NCI-H1436 (cell line): ENCODE data around the gene TTYH1.
A peak's percentile ranks its signal among the peaks of the same experiment; 100 is the strongest.
"Not testable (repeated sequence)": the region's sequence is repeated elsewhere in the genome, so short reads cannot be mapped to it uniquely, and the experiment has no call there.

Experiments used
- DNase-seq: peaks from one replicate; lab custom pipeline; 2025; lab: John Stamatoyannopoulos, UW

TTYH1 gene

DNA sequence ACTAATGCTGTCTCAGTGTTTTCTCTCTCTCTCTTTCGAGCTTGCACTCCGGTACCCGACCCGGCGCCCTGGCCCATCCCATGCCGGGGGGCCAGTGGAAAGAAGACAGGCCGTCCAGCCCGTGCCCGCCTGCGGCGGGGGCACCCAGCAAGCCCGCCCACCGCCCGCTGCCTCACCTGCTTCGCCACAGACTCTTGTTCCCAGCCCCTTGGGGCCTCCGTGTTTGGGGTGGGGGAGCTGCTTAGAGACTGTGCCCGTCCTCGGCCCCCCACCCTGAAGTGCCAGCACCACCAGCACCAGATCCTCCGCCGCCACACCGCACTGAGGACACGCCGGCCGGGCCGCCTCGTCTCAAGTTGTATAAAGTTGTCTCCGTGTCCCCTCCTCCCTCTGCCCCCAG is 45.9 kb downstream of the TTYH1 start:
- no peak for DNase-seq

DNA sequence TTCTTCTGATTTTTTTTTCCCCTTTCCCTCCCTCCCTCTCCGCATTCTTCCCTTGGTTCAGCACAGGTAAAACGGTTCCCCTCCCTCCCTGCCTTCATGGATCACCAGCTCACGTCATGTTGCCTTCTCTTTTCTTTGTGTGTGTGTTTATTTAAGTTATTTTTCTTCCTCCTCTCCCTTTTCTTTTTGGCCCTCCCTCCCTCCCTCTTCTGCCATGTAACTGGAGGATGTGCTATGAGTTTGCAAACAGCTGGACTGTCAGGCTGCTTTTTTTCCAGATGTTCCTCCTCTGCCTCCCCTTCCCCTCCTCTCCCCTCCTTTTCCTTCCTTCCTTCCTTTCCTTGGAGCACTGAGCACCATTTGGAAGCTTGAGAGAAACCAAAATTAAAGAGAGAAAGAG is 46.3 kb downstream of the TTYH1 start:
- DNase-seq, result no peak

DNA sequence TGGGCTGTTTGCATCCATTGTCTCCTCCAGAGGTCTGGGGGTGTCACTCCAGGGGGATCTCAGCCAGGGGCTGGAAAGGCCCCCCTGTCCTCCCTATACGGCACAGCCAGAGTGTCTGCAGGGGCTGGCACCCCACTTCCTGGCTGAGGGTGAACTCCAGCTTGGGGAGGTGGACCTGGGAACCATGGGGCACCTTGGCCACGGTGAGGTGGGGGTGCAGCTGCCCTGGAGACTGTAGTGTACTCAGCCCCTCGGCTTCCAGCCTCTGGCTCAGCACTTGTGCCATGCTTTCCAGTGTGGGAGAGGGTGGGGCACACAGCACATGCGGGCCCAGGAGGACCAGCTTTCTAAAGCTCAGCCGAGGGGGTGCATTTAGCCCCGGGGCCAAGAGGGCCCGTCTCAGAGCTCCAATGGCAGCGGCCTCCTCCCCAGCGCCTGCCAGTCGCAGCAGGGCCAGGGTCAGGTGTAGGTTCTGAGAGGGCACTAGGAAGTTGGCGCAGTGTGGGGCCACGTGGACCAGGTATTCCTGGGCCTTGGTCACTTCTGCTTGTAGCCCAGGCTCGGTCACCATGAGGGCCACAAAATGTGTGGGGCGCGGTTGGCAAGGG is 46.9 kb downstream of the TTYH1 start:
- DNase-seq, result no peak

DNA sequence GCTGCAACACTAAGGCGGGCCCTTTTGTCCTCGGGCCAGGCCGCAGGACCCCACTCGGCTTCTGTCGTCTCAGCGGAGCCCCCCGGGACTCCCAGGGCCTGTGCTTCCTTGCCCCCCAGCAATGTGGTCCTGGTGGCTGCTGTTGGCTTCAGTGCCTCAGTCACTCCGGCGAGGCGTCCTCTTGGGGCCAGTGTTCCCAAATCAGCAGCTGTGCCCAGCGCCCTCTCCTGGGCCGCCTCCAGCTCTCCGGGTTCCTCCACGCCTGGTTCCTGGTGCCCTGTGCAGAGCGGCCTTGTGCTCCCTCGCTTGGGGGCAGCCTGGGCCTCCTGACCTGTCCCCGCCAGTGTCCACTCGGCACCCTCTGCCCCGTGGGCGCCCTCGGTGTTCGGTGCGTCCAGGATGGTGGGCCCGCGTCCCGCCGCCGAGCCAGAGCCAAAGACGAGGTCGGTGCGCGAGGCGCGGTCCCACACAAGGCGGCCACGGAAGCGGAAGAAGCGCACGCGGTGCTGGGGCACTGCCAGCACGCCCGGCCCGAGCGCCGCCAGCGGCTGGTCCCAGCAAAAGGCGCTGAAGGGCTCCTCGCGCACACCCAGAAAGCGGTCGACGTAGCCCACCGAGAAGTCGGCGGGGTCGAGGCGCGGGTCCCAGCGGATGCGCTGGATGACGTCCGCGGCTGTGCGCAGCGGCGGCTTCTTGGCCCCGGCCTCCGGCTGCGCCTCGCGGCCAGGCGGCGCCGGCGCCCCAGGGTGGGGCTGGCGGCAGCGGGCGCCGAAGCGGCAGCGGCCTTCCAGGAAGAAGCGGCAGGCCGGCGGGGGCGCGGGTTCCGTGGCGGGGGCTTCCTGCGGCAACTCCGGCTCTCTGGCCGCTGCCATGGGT is 47.6 kb downstream of the TTYH1 start:
- no peak for DNase-seq

DNA sequence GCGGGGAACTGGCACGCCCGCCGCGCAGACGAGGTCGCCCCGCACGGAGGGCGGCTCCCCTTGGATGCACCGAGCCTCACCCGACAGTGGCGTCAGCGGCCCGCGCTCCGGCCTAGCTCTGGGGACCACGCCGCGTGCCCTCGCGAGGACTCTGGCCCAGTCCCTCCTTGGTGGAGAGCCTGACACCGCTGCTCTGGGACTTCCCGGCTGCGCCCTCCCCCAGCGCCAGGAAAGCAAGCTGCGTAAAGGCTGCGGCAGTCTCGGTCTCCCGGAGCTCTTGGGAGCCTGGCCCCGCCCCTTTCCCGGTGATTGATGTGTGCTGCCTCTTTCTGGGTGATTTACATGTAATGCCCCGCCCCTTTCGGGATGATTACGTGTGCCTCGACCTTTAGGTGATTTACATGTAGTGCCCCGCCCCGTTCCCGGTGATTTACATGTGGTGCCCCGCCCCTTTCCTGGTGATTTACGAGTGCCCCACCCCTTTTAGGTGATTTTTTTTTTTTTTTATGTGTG is 48.3 kb downstream of the TTYH1 start, which contains the start of gene LENG9:
LENG9 (minus strand) TSS at position 248 of the 513 bp plus-strand sequence. CDS start 252 bp downstream, outside the sequence.
- peak; percentile 96 for DNase-seq

DNA sequence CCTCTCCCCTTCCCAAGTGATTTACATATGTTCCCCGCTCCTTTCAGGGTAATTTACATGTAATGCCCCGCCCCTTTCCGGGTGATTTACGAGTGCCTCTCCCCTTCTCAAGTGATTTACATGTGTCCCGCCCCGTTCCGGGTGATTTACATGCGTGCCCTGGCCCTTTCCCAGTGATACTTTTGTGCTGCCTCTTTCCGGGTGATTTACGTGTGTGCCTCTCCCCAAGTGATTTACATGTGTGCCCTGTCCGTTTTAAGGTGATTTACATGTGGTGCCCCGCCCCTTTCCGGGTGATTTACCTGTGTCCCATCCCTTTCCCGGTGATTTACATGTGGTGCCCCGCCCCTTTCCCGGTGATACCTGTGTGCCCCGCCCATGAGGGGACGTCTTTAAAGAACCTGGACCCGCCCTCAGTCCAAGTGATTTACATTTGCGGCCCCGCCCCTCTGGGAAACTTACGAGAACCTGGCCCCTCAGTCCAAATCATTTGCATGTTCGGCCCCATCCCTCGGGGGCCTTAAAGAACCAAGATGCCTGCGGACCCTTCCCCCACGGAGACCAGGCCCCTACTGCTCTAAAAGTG is 48.9 kb downstream of the TTYH1 start:
- DNase-seq, result peak; percentile 95

DNA sequence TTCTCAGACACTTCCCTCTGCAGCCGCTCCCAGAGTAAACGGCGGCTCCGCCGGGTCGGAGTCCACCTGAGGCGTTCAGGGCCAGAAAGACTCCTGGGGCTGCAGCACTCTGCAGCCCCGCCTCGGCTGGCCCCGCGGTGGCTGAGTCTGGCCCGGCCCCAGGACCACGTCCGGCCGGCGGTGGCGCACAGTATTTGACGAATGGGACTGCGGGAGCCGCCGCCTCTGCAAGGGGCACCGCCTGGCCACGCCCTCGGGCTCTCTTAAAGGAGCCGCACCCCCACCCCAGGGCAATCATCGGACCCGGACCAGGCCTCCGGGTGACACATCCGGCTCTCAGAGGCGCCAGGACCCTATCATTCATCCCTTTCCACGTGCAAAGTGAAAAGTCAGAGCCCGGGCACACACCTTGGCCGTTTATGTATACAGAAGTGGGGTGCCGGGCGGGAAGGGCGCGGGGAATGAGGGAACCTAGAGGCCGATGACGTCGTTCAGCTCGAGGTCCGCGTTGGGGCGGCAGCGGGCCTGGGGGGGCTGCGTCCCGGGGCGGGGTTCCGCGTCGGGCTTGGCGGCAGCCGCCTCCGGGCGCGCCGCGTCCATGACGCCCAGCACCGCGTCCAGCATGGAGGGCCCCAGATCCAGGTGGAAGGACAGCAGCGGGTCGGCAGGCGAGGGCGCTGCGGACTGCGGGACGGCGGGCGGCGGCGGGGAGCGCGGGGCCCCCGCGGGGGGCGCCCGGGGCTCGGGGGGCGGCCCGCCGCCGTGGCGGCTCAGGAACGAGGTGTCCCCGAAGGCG is 49.6 kb downstream of the TTYH1 start:
- peak; percentile 58 for DNase-seq

DNA sequence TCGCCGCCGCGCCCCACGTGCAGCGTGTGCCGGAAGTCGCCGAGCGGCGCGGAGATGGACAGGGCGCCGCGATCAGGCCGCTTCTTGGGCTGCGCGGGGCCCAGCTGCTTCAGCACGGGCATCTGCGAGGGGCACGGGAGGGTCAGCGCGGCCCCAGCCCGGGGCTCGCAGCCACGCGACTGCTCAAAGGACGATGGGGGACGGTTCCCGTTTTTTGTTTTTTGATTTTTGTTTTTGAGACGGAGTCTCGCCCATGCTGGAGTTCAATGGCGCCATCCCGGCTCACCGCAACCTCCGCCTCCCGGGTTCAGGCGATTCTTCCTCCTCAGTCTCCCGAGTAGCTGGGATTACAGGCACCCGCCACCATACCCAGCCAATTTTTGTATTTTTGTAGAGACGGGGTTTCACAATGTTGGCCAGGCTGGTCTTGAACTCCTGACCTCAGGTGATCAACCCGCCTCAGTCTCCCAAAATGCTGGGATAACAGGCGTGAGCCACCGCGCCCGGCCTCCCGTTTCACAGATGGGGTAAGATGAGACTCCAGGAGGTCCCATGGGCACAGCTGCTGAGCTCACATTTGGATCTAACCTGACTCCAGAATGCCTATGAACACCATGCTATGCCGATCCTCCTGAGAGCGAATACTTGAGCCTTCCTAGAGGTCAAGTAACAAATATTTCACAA is 50.3 kb downstream of the TTYH1 start:
- no peak for DNase-seq

DNA sequence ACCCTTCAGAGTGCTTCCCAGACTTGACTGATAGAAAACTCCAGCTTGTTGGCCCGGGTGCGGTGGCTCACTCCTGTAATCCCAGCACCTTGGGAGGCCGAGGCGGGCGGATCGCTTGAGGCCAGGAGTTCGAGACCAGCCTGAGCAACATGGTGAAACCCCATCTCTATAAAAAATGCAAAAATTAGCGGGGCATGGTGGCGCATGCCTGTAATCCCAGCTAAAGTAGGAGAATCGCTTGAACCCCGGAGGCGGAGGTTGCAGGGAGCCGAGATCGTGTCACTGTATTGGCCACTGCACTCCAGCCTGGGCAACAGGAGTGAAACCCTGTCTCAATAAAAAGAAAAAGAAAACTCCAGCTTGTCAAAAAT is 50.8 kb downstream of the TTYH1 start:
- DNase-seq, result not testable (repeated sequence)

DNA sequence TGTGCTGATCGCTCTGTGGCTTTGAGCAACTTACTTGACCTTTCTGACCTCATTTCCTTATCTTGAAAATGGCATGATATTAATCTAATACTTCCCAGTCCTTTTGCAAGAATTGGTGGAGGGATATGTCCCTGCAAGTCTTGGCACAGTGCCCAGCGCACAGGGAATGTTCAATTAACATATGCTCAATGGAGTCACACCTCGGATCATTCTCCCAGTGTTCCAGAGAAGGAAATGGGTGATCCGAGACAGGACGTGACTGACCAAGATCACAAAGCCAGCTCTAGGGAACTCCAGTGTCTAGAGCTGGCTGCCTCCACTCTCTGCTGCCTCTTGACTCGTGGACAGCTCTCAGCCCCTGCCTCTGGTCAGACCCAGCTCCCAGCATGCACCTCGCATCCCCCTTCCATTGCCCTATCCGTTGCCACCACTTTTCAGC is 54.3 kb downstream of the TTYH1 start:
- DNase-seq, result no peak

DNA sequence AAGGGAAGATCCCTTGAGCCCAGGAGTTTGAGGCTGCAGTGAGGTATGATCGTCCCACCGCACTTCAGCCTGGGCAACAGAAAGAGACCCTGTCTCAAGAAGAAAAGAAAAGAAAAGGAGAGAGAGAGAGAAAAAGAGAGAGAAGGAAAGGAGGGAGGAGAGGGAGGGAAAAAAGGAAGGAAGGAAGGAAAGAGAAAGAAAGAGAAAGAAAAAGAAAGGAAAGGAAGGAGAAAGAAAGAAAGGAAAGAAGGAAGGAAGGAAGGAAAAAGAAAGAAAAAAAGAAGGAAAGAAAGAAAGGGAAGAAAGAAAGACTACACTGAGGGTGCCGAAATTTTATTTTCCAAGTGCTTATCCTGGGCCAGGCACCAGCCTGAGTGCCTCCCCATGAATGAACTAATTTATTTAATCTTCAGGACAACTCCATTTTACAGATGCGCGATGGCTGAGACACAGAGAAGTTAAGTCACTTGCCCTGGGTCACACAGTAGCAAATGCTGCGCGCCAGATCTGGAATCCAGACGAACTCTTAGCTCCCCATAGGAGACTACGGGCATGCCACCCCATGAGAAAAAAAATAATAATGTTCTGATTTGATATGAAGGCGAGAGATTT is 55.1 kb downstream of the TTYH1 start:
- DNase-seq, result no peak

DNA sequence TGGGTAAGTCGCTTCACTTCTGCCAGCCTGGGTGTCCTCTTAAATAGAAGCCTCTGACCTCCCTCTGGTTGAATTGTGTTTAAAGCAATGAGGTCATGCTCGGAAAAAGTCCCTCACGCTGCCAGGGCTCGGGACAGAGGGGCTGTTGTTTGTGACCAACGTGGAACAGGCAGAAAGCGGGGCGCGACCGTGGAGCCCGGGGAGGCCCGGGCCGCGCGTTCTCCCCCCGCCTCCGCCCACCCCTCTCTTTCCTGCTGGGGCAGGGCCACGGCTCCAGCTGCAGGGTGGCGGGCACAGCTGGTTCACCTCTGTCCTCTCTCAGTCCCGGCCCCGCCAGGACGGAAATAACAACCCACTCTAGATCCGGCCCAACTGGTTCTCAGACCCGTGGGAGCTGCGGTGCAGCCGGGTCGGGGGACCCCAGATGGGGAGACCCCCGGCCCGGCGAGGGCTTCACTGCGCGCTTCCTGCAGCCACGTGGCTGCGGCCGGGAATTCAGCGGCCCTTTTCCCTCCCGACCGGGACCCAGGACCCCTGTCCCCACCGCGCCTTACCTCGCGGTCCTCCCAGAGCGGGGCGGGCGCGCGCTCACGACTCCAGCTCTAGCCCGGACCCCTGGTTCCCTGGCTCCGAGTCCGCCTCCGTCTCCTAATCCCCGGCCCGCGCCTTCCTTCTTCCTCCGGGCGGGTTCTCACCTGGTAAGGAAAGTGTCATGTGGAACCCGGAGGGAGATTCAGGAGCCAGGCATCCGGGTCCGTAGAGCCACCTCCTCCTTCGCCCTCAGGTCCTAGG is 55.9 kb downstream of the TTYH1 start:
- no peak for DNase-seq

DNA sequence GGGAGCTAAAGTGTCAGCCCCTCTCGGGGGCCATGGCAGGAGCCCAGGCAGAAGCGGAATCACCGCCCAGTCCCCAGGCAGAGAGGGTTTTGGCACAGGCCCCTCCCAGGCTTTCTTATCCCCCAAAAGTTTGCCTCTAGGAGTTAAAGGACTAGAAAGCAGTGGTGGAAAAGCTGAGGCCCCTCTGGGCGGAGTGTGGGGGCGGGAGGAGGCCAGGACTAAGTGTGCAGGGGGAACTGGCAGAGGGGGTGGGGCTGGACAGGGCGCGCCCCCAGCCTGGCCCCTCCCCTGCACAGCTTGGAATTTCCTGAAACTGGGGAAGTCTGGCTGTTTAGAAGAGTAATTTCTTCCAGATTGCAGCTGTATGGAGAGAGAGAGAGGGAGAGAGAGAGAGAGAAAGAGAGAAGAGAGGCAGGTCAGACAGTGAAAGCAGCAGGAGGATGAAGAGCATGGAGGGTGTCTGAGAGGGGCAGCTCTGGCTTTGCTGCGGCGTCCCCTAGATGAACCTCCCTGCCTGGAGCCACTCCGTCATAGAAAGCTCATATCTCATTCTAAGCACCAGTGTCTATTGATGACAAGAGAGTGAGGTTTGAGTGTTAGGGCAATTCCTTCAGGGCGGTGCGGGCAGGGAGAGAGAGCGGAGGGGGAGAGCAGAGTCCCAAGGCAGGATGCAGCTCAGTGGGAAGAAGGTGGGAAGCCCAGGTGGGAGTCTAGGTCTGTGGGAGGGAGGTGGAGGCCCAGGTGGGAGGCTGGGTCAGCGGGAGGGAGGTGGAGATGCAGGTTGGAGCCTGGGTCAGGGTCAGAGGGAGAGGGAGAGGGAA is 58.0 kb downstream of the TTYH1 start, which contains the start of gene CDC42EP5:
CDC42EP5 (minus strand) TSS at position 226 of the 821 bp plus-strand sequence. CDS start 7,749 bp downstream, outside the sequence.
- no peak for DNase-seq

DNA sequence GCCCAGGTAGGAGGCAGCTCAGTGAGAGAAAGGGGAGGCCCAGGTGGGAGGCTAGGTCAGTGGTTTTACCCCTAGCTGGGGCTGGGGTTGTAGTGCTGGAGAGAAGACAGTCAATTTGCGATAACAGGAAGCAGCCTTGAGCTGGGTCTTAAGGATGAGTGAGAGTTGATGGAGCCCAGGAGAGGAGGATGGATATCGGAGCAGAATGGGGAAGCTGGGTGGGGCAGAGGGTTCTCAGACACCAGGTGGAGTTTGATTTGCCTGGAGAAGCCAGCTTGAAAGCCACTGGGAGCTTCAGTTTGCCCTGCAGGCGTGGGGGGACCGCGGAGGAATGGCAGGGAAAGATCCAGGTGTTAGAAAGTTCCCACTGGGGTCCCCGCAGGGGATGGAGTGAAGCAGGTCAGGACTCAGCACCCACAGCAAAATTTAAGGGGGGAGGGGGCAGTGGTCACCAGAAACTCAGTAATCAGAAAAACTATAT is 58.7 kb downstream of the TTYH1 start:
- no peak for DNase-seq

DNA sequence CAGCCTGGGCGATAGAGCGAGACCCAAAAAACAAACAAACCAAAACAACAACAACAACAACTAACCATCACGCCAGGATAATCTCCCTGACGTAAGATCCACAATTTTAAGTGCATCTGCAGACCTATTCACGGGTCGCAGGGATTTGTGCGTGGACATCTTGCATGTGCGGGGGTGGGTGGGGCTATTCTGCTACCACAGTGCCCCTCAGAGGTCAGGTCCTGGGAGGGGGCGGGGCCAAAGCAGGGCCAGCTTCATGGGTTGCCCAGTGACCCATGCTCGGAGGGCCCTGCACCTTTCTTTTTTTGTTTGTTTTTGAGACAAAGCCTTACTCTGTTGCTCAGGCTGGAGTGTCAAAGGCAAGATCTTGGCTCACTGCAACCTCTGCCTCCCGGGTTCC is 60.4 kb downstream of the TTYH1 start:
- DNase-seq, result no peak

DNA sequence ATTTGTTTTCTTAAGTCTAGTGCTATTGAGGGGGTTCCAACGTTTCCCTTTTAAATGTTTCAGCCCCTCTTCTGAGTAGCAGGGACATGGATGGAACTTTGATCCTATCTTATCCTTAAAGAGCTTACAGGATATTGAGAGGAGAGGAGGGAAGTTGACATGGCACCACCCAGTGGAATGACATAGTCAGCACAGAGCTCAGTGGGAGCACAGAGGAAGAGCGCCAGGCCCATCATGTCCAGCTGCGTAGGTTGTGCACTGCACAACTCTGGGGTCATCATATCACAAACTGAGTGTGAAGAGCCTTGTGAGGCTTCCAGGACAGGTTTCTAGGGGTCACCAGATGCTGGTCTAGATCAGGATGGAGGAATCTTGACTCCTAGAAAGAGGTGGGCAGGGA is 62.4 kb downstream of the TTYH1 start:
- no peak for DNase-seq

DNA sequence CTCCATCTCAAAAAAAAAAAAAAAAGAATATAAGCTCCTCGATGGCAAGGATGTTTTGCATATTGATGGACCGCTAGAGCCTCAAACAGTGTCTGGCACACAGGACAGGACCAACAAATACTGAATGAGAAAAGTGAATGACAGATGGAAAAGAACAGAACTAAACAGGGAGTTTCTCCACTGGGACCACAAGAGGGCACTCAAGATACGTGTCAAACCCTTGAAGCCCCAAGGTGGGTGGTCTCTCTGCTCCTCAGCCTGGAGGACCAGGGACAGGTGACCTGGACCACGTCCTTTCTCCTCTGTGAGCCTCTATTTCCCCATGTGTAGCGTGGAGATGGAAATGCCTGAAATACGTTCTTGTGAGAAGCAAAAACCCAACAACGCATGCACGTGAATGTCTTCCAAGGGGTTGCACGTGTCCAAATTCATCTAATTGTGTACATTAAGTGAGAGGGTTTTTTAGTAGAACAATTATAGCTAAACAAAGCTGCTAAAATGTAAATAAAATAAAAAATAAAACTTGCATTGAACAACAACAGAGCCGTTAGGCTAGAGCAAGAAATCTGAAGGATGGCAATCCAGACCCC is 63.5 kb downstream of the TTYH1 start:
- DNase-seq, result peak; percentile 56

DNA sequence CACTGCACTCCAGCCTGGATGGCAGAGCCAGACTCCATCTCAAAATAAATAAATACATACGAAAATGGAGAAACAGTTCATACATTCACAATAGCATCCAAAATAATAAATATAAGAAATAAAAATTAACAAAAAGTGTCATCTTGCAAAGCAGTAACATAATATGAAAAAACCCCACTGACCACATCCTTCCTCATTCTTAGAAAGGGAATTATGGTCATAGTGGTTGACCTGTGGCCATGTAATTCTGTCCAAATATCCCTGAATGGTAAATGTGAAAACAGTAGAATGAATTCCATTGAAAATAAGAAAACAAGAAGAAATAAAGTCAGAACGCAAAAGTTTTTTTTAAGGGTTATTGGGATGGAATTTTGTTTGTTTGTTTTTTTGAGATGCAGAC is 64.8 kb downstream of the TTYH1 start:
- DNase-seq, result no peak
